SH-SY5Y (cell line): ENCODE data around the gene JCAD.

Source experiments
- GATA2 ChIP-seq: IDR thresholded peaks from 2 replicates; pipeline ENCODE4 v1.6.1; 2011; ENCODE audit warnings: mild to moderate bottlenecking, low read depth, low read length
- GATA3 ChIP-seq: IDR thresholded peaks from 2 replicates; pipeline ENCODE4 v1.6.1; 2011; ENCODE audit warnings: low read depth, mild to moderate bottlenecking, low read length, moderate library complexity

DNA sequence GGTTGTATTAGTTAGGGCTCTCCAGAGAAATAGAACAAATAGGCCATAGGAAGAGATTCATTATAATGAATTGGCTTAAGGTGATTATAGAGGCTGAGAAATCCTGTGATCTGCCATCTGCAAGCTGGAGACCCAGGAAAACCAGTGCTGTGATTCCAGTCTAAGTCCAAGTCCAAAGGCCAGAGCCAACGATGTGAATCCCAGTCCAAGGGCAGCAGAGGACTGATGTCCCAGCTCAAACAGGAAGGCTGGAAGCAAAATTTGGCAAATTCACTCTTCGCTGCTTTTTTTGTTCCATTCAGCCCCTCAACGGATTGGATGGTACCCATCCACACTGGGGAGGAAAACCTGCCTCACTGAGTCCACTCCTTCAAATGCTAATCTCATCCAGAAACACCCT, 68.0 kb downstream of the JCAD start:
- no peak for TF ChIP-seq GATA2
- no peak for TF ChIP-seq GATA3
